VCaP (cell line): ENCODE results near the gene ARIH2.

Experiments
- H3K27ac ChIP-seq: fragments of 450-650 bp; 2 replicates; pipeline ENCODE4 v1.5.1; 2017
- TF ChIP-seq, protein P1 (sequence below): fragments of 450-650 bp; conservative IDR thresholded peaks from 2 replicates; pipeline ENCODE4 v1.5.1; 2017; ENCODE audit warnings: mild to moderate bottlenecking, moderate library complexity

ARIH2 gene

DNA sequence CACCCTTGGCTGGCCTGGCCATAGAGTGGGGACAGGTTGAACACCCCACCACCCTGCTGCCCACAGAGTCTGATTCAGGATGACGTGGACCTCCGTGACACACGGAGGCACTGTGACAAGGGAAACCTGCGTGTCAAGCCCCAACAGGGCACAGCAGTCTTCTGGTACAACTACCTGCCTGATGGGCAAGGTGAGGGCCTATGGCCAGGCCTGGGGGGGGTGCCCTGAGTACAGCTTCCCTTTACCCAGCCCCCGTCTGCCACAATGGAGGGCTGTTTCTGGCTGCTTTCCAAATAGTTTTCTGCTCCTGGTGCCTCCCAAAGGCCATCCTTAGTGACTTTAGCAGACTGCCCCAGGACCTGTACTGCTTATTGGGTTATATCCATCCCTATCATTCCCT is 87.4 kb downstream of the ARIH2 start:
- TF ChIP-seq, protein P1, sequence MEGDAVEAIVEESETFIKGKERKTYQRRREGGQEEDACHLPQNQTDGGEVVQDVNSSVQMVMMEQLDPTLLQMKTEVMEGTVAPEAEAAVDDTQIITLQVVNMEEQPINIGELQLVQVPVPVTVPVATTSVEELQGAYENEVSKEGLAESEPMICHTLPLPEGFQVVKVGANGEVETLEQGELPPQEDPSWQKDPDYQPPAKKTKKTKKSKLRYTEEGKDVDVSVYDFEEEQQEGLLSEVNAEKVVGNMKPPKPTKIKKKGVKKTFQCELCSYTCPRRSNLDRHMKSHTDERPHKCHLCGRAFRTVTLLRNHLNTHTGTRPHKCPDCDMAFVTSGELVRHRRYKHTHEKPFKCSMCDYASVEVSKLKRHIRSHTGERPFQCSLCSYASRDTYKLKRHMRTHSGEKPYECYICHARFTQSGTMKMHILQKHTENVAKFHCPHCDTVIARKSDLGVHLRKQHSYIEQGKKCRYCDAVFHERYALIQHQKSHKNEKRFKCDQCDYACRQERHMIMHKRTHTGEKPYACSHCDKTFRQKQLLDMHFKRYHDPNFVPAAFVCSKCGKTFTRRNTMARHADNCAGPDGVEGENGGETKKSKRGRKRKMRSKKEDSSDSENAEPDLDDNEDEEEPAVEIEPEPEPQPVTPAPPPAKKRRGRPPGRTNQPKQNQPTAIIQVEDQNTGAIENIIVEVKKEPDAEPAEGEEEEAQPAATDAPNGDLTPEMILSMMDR = no peak
- H3K27ac ChIP-seq = peak overlapping the region; percentile 99

DNA sequence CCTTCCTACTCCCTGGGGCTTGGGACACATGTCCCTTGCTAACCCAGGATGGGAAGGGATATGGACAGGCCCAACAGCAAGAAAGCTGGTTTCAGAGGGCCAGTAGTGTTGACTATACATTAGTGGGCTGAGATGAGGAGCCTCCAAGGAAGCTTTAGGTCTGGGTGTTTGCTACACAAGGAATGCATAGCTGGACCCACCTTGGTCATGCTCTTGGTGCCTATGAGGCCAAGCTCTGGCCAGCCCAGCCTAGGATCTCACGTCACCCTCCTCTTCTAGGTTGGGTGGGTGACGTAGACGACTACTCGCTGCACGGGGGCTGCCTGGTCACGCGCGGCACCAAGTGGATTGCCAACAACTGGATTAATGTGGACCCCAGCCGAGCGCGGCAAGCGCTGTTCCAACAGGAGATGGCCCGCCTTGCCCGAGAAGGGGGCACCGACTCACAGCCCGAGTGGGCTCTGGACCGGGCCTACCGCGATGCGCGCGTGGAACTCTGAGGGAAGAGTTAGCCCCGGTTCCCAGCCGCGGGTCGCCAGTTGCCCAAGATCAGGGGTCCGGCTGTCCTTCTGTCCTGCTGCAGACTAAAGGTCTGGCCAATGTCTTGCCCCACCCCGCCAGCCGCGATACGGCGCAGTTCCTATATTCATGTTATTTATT is 87.9 kb downstream of the ARIH2 start:
- TF ChIP-seq, protein P1 = no peak
- H3K27ac ChIP-seq = peak overlapping the region; percentile 99

DNA sequence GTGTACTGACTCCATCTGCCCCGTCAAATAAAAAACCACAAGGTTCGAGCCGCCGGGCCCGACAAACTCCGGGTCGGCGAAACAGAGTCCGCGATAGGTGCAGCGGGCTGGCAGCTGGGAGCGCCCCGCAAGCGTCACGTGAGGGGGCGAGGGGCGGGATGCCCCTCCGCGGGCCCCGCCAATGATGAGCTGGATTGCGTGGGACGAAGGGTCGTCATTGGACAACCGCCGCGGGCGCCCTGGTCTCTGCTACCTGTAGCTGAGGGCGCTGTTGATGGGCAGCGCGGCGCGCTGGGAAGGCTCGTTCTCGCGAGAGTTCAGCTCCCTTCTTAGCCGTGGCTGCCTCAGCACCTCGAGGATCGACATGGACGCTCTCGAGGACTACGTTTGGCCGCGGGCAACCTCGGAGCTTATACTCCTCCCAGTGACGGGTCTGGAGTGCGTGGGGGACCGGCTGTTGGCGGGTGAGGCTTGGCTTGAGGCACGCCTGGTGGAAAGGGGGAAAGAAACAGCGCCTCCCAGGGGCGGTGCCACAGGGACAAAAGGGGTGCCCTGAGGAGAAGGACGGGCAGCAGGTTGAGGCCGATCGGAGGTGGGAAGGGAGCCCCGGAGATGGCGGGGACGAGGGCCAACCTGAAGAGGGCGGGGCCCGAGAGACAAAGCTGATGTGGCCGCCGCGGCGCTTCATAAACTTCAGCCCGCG is 88.6 kb downstream of the ARIH2 start, which contains the start of gene WDR6:
WDR6 (plus strand) TSS at position 324 of the 703 bp plus-strand sequence; CDS start at position 365, 41 bp downstream.
- TF ChIP-seq, protein P1 = peak; percentile 34
- peak within 1 kb of the TSS; percentile 99 for H3K27ac ChIP-seq

DNA sequence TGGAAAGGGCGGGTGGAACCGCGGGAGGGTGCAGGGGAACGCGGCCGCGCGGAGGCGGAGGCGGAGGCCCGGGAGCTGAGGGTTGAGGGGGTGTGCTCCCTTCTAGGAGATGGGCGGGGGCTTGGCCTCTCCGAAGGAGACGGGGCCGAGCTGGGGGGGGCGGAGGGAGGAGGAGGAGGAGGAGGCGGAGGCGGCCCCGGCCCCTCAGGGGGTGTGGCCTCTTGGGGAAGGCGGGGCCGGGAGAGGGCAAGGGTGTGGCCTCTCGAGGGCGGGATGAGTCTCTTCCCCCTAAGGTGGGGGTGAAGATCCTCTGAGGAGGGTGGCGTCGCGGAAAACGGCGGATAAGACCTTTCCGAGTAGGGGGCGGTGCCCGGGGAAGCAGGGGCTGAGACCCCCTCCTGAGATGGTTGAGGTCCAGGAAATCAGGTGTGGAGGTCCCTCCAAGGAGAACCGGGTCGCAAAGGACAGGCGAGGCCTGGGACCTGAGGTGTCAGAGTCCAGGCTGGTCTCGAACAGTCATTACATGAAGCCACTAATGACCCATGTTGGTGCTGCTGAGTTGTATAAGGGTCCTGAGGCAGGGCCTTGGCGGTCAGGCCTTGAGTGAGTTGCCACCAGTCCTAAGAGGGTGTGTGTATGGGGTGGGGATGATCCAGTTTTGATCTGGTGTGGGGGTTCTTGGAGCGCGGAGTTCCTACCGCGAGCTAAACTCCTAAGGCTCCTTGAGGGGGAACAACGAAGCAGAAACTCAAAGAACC is 89.3 kb downstream of the ARIH2 start:
- TF ChIP-seq, protein P1 = no peak; the same call in 1 of the 2 replicates

DNA sequence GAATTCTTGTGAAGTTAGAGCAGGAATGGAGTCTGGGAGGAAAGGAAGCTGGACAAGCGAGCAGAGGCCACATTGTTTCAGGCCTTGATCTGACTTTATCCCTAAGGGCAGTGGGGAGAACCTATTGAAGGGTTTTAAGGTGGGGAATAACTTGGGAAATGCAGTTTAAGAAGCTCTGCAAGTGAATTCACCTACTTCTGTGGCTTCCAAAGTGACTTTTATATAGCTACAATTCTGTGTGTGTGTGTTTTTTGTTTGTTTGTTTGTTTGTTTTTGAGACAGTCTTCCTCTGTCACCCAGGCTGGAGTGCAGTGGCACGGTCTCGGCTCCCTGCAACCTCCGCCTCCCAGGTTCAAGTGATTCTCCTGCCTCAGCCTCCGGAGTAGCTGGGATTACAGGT is 90.0 kb downstream of the ARIH2 start:
- peak overlapping the region; percentile 99 for H3K27ac ChIP-seq

More for the DNA sequence above, 89.3 kb downstream of the ARIH2 start:
- peak overlapping the region; percentile 99 for H3K27ac ChIP-seq

DNA sequence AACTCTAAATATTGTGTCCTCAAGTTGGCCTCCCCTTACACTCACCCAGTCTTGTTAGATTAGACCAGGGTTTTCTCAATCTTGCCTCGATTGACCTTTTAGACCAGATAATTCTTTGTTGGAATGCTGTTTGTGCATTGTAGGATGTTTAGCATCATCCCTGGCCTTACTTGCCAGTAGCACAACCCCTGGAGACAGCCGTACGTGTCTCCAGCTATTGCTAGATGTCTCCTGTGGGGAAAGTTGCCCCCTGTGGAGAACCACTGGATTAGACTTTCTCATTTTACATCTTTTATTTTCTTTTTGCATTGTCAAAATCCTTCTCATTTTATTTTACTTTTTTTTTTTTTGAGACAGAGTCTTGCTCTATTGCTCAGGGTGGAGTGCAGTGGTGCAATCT is 90.8 kb downstream of the ARIH2 start:
- TF ChIP-seq, protein P1 = no peak
- H3K27ac ChIP-seq = no peak overlapping the region

DNA sequence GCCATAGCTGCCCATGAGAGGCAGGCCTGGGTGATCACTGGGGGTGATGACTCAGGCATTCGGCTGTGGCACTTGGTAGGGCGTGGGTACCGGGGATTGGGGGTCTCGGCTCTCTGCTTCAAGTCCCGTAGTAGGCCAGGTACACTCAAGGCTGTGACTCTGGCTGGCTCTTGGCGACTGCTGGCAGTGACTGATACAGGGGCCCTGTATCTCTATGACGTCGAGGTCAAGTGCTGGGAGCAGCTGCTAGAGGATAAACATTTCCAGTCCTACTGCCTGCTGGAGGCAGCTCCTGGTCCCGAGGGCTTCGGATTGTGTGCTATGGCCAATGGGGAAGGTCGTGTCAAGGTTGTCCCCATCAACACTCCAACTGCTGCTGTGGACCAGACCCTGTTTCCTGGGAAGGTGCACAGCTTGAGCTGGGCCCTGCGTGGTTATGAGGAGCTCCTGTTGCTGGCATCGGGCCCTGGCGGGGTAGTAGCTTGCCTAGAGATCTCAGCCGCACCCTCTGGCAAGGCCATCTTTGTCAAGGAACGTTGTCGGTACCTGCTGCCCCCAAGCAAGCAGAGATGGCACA is 93.9 kb downstream of the ARIH2 start:
- TF ChIP-seq, protein P1 = no peak
- H3K27ac ChIP-seq = 0 out of 2 replicates have a peak overlapping the region, but pooled peaks have one; percentile 32
